Activated CD4-positive, alpha-beta T cell treated with anti-CD3 and anti-CD28 coated beads, Interleukin-2, amount 10 ng/mL, durations not matched to agents 24 days and 14 days (primary cell): Measurements from ENCODE around the gene INPP1. TPM values are rescaled to one million over a fixed set of nuclear protein-coding genes. Genes with fewer than 3 reads are reported as not detected.
"Not testable (repeated sequence)": the region's sequence is repeated elsewhere in the genome, so short reads cannot be mapped to it uniquely, and the experiment has no call there.

Source experiments
- DNase-seq: peaks from one replicate; pipeline ENCODE4 v3.0.0; 2022
- H3K27ac Mint-ChIP-seq: one replicate; pipeline ENCODE4 v1.8.0; 2022; ENCODE audit warnings: mild to moderate bottlenecking, mixed read lengths
- H3K27me3 Mint-ChIP-seq: one replicate; pipeline ENCODE4 v1.8.0; 2022; ENCODE audit warnings: mixed read lengths
- H3K36me3 Mint-ChIP-seq: one replicate; pipeline ENCODE4 v1.8.0; 2022; ENCODE audit warnings: low read depth, mild to moderate bottlenecking, mixed read lengths
- H3K4me1 Mint-ChIP-seq: one replicate; pipeline ENCODE4 v1.8.0; 2021; ENCODE audit warnings: mixed read lengths
- H3K4me3 Mint-ChIP-seq: one replicate; pipeline ENCODE4 v1.8.0; 2022; ENCODE audit warnings: mild to moderate bottlenecking, moderate library complexity, mixed read lengths
- H3K9me3 Mint-ChIP-seq: one replicate; pipeline ENCODE4 v1.8.0; 2021; ENCODE audit warnings: mixed read lengths
- intact Hi-C: fragments of 100-400 bp; cut with micrococcal nuclease; formaldehyde crosslinking; loops from one replicate; pipeline ENCODE4 v1.15.1; 2023
- total RNA-seq: library from RNA; stranded (reverse); gene quantifications from 2 replicates; pipeline ENCODE4 v1.2.3, GENCODE V29; 2022

The INPP1 gene
- total RNA-seq, 1 donor from 2014 or later = 10.3 TPM

DNA sequence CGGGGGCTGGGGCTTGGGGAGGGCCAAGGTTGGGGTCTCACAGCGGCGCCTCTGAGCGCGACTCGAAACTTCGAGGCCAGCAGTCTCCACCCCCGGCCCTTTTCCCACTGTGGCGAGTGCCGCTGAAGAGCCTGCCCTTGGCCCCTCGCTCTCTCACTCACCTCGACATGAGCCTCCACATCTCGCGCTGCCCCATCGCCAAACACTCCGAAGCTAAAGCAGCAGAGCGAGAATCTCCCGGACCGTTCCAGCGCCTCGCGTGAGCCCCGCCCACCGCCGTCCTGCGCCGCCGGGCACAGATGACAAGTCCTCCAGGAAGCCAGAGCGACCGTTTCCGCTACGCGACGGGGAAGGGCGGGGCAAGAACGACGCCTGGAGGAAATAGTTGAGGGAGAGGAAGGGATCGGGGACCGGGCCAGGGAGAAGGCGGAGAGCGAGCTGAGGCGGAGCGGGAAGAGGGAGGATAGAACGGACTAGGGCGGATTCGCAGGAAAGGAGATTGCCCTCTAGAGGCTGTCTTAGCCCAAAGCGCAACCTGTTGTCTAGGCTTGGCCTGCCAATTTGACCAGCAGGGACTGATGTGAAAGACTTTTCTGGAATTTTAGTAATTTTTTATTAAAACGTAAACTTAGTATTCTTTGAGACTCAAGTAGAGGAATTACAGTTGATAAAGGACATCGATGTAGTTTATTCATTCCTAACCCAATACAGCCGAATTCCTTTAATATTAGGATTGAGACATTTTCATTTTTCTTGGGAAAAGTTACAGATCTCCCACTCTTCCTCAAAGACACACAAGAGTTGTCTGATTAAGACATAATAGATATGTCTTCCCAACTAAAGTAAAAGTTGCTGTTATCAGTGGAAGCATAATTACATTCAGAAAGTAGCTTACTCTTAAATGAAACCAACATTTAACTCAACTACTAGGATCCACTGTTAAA is 23.6 kb upstream of the INPP1 start, which contains the start of gene HIBCH:
TSS of gene HIBCH (minus strand) at position 272 of the 944 bp plus-strand sequence. CDS start at position 196, 76 bp downstream.
- Mint-ChIP-seq H3K4me3 (peak within 1 kb of the TSS; percentile 95), H3K4me1 (peaks cover 35% of the 10 kb centered on the region), H3K27me3 (peaks cover 2% of the 10 kb centered on the region), H3K9me3 (no peaks in the 10 kb centered on the region), H3K36me3 (peaks cover 5% of the 10 kb centered on the region), H3K27ac (peak within 1 kb of the TSS; percentile 94)
- intact Hi-C loops = loop anchor here (1.0 to 10.0 kb wide), 8 partner anchors 24 to 875 kb away; partner anchors contain the start of genes ASNSD1, MFSD6, NEMP2 and ORMDL1
- peak; percentile 96 for DNase-seq

DNA sequence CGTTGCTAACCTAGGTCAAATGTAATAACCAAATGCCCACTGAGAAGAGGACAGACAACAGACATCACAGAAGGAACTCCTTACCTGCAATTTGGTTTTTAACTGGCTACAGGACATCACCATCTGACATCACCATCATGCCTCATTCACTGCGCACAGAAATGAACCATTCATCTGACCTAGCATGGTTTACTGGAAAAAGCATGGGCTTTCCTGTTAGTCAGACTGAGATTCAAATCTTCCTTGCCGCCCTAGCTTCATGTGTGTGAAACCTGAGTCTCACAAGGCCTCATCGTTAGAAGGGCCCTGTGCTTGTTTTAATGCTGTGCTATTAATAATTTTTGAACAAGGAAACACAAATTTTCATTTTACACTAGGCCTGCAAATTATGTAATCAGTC is 22.7 kb upstream of the INPP1 start:
- H3K4me3 Mint-ChIP-seq = peak overlapping the region; percentile 95

DNA sequence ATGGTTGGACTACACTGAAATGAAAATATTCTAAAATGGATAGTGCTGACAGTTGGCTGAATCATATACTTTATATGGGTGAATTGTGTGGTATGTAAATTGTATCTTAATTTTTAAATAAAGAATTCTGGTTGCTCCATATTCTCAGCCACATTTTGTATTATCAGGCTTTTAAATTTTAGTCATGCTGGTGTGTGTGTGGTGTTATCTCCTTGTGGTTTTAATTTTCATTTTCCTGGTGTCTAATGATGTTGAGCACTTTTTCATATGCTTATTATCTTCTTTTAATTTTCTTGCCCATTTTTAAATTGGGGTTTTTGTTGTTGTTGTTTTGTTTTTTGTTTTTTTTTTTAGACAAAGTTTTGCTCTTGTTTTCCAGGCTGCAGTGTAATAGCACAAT is 20.0 kb upstream of the INPP1 start:
- Mint-ChIP-seq H3K27me3 (peaks cover 18% of the 10 kb centered on the region), H3K9me3 (no peaks in the 10 kb centered on the region), H3K36me3 (peaks cover 3% of the 10 kb centered on the region), H3K4me3 (no peak overlapping the region), H3K27ac (no peak overlapping the region), H3K4me1 (peaks cover 18% of the 10 kb centered on the region)
- intact Hi-C loops = no loop called here
- no peak for DNase-seq

More for the DNA sequence above, 22.7 kb upstream of the INPP1 start:
- Mint-ChIP-seq H3K9me3 (no peaks in the 10 kb centered on the region), H3K27ac (peak overlapping the region; percentile 80), H3K36me3 (peaks cover 3% of the 10 kb centered on the region), H3K4me1 (peaks cover 30% of the 10 kb centered on the region), H3K27me3 (peaks cover 6% of the 10 kb centered on the region)
- peak; percentile 68 for DNase-seq
- intact Hi-C loops = loop anchor here (1.0 kb wide), 4 partner anchors 24 to 402 kb away; partner anchors contain the start of genes MFSD6 and NEMP2

DNA sequence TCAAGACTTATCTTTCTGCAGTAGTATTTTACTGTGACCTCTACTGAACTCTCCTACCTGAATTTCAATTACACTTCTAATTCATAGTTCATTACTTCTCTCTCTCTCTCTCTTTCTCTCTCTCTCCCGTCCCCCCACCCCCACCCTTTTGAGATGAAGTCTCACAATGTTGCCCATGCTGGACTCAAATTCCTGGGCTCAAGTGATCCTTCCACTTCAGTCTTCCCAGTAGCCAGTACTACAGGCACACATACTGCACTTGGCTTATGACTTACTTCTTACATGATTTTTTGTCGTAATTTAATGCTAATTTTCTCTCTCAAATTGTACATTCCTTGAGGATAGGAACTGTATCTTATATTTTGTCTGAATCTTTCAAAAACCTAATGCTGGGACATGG is 17.8 kb upstream of the INPP1 start:
- intact Hi-C loops = no loop called here
- Mint-ChIP-seq H3K27me3 (peaks cover 30% of the 10 kb centered on the region), H3K36me3 (no peaks in the 10 kb centered on the region), H3K27ac (no peak overlapping the region), H3K4me1 (peaks cover 4% of the 10 kb centered on the region), H3K4me3 (no peak overlapping the region), H3K9me3 (no peaks in the 10 kb centered on the region)
- no peak for DNase-seq

DNA sequence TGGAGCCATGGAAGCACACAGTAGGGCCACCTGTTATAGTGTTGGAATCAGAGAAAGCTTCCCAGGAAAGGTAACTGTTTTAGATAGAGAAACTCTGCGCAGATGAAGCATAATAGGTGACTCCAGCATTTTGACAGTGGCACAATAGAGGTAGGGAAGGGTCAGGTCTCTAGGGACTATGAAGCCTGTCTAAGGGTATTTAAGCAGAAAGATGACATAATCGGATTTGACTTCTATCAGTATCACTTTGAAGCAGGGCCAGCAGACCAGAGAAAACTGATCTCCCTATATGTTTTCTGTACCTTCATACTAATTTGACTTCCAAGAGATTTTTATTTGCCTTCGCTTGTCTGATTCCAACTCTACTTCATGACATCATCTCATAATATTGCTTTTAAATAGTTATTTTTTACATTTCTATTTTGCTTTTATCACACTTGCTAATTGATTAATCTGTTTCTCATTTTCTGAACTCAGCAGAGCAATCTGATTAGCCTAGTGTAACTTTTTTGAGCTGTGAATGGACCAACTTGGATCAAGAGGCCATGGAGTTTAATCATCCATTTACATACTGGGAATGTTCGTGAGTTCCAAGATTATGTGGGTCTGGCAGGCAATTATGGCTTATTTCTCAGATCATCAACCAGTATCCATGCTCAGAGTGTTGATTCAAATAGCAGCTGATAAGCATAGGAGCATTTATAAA is 15.4 kb upstream of the INPP1 start:
- H3K9me3 Mint-ChIP-seq = no peaks in the 10 kb centered on the region
- H3K4me1 Mint-ChIP-seq = no peaks in the 10 kb centered on the region
- H3K4me3 Mint-ChIP-seq = no peak overlapping the region
- H3K27ac Mint-ChIP-seq = no peak overlapping the region
- H3K36me3 Mint-ChIP-seq = no peaks in the 10 kb centered on the region
- peak; percentile 26 for DNase-seq
- H3K27me3 Mint-ChIP-seq = peaks cover 40% of the 10 kb centered on the region
- intact Hi-C loops = no loop called here

DNA sequence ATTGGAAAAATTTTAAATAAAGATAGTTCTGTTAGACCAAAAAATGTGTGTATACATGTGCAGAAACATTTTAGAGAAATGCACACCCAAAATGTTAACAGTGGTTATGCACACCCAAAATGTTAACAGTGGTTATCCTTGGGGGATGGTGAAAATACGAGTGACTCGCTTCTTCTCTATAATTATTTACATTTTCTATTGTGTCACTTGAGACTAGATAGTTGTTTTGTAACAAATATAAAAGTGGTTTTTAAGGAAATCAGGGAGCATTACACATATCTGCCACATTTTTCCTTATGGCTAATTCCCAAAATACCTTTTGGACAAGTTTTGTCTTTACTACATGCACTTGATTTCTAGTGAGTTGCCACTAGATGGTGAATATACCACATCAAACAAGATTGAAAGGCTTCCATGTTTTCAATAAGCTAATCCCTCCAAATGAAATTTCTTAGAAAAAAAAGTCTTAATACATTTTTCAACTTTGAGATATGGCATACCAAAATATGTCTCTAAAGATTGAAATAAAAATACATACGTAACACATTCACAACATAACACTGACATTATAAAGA is 14.7 kb upstream of the INPP1 start:
- H3K27ac Mint-ChIP-seq = no peak overlapping the region
- H3K4me1 Mint-ChIP-seq = no peaks in the 10 kb centered on the region
- H3K36me3 Mint-ChIP-seq = no peaks in the 10 kb centered on the region
- no peak for DNase-seq
- no peak overlapping the region for H3K4me3 Mint-ChIP-seq
- intact Hi-C loops = no loop called here
- H3K27me3 Mint-ChIP-seq = peaks cover 42% of the 10 kb centered on the region
- H3K9me3 Mint-ChIP-seq = no peaks in the 10 kb centered on the region

DNA sequence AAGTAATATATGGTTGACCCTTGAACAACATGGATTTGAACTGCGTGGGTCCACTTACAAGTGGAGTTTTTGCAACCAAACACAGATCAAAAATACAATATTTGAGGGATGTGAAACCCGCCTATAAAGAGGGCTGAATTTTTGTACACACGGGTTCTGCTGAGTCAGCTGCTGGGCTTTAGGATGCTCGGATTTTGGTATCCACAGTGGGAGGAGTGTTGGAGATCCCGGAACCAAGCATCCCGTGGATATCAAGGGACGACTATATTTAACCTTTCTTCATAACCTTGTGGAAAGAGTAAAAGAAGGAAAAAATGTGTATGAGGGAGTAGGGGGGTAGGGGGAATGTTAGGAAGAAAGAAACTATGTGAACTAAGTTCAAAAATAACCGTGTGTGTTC is 10.0 kb upstream of the INPP1 start:
- Mint-ChIP-seq H3K4me3 (no peak overlapping the region), H3K27me3 (peaks cover 30% of the 10 kb centered on the region), H3K27ac (no peak overlapping the region), H3K36me3 (no peaks in the 10 kb centered on the region), H3K9me3 (no peaks in the 10 kb centered on the region), H3K4me1 (no peaks in the 10 kb centered on the region)
- intact Hi-C loops = loop anchor here (5.0 kb wide), 1 partner anchor 39 kb away; no protein-coding TSS in a partner anchor
- no peak for DNase-seq

DNA sequence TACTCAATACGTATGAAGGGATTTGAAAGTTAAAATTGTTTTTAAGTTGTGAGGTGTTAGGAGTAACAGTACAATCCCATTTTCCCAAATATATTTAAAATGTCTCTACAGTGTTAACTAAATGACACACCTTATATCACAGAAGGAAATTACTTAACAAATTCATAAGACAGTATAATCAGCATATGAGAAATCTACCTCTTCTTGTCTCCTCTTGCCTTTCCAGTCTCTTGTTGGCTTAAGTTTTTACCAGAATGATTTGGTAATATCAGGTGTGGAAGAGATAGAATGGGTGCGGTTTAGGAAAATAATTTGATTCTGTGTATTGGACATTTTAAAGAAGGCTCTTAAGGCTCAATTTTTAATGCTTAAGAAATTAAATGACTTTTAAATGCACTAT is 9.5 kb upstream of the INPP1 start:
- Mint-ChIP-seq H3K27me3 (peaks cover 30% of the 10 kb centered on the region), H3K4me1 (no peaks in the 10 kb centered on the region), H3K27ac (no peak overlapping the region), H3K9me3 (no peaks in the 10 kb centered on the region), H3K36me3 (no peaks in the 10 kb centered on the region), H3K4me3 (no peak overlapping the region)
- intact Hi-C loops = loop anchor here (5.0 kb wide), 1 partner anchor 38 kb away; no protein-coding TSS in a partner anchor
- no peak for DNase-seq

DNA sequence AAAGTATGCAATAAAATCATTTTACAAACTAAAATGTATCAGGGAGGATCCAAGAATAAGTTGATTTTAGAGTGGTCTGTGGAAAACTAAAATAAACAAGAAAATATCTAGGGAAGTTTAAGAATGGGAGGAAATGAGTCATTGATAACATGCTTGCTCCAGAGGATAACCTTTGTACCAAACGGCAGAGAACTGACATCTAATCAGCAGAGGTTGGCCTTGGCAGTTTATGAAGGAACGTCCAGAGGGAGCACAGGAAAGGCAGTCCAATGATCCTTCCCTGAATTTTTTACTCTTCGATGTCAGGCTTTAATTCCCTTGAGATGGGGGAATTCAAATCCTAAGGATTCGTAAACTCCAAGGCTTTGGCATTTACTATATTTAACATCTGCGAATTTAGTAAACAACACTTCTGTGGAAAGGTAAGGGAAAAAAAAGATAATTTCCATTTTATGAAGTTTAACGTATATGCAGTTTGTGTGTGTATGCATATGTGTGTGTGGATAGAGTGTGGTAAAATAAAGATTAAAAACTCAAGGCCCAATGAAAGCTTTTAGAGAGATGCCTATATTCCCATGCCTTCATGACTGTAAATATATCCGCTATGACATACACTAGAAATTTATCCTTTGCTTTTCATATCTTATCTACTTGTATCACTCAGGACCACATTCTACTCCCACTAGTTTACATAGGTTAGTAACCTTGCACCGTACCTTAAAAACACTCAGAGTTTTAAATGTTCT is 8.7 kb upstream of the INPP1 start:
- no peaks in the 10 kb centered on the region for H3K36me3 Mint-ChIP-seq
- H3K27ac Mint-ChIP-seq = no peak overlapping the region
- no peak overlapping the region for H3K4me3 Mint-ChIP-seq
- intact Hi-C loops = loop anchor here (5.0 kb wide), 1 partner anchor 38 kb away; no protein-coding TSS in a partner anchor
- no peaks in the 10 kb centered on the region for H3K9me3 Mint-ChIP-seq
- H3K27me3 Mint-ChIP-seq = peaks cover 31% of the 10 kb centered on the region
- H3K4me1 Mint-ChIP-seq = no peaks in the 10 kb centered on the region
- DNase-seq = no peak

DNA sequence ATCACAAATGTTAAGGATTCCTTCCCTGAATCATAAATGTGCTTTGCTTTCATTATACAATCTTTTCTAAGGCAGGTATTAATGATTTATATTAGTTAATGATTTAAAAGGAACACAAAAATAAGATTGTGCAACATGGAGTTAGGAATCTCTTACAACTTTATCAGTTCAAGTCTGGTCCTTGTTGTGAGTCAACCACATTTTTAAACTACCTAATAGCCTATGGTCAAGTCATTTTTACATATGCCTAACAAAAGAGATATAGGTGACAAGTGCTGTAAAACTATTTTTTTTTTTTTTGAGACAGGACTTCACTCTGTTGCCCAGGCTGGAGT is 8.2 kb upstream of the INPP1 start:
- no peaks in the 10 kb centered on the region for H3K36me3 Mint-ChIP-seq
- no peak for DNase-seq
- no peak overlapping the region for H3K27ac Mint-ChIP-seq
- H3K4me1 Mint-ChIP-seq = no peaks in the 10 kb centered on the region
- peaks cover 26% of the 10 kb centered on the region for H3K27me3 Mint-ChIP-seq
- no peaks in the 10 kb centered on the region for H3K9me3 Mint-ChIP-seq
- no peak overlapping the region for H3K4me3 Mint-ChIP-seq
- intact Hi-C loops = no loop called here

DNA sequence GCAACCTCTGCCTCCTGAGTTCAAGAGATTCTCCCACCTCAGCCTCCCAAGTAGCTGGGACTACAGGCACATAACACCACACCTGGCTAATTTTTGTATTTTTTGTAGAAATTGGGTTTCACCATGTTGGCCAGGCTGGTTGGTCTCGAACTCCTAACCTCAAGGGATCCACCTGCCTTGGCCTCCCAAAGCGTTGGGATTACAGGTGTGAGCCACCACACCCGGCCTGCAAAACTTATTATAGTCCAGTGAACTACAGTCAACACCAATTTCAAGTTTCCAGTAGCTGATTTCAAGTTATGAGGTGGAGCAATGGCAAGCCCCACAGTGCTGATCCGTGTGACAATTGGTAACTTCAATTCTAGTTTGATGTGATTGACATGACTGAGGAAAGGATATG is 7.8 kb upstream of the INPP1 start:
- H3K4me3 Mint-ChIP-seq, intact Hi-C loops: not testable (repeated sequence)

DNA sequence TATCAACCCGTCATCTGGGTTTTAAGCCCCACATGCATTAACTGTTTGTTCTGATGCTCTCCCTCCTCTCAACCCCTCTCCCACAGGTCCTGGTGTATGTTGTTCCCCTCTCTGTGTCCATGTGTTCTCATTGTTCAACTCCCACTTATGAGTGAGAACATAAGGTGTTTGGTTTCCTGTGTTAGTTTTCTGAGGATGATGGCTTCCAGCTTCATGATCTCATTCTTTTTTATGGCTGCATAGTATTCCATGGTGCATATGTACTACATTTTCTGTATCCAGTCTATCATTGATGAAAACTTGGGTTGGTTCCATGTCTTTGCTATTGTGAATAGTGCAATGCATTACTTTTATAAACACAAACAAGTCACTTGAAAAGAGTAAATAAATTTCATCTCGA is 7.0 kb upstream of the INPP1 start:
- H3K27ac Mint-ChIP-seq = no peak overlapping the region
- no peak overlapping the region for H3K4me3 Mint-ChIP-seq
- no peaks in the 10 kb centered on the region for H3K36me3 Mint-ChIP-seq
- peaks cover 3% of the 10 kb centered on the region for H3K4me1 Mint-ChIP-seq
- H3K27me3 Mint-ChIP-seq = peaks cover 24% of the 10 kb centered on the region
- no peak for DNase-seq
- no peaks in the 10 kb centered on the region for H3K9me3 Mint-ChIP-seq
- intact Hi-C loops = no loop called here

More for the DNA sequence above, 7.8 kb upstream of the INPP1 start:
- peaks cover 27% of the 10 kb centered on the region for H3K27me3 Mint-ChIP-seq
- not testable (repeated sequence) for H3K9me3 Mint-ChIP-seq, DNase-seq, H3K36me3 Mint-ChIP-seq, H3K4me1 Mint-ChIP-seq, H3K27ac Mint-ChIP-seq

DNA sequence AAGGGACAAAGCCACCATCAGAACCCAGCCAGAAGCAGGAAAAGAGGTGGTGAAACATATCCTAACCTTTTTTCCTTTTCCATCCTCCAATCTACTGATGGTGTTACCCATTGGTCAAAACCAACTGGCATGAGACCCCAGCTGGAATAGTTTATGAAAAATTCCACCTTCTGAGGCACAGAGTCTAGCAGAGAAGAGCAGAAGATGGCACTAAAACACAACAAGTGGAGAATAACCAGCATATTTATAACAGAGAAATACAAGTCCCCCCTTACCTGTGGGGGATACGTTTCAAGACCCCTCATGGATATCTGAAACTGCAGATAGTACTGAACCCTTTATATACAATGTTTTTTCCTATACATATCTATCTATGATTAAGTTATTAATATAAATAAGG is 4.9 kb upstream of the INPP1 start:
- Mint-ChIP-seq H3K27ac (no peak overlapping the region), H3K4me3 (no peak overlapping the region), H3K27me3 (peaks cover 23% of the 10 kb centered on the region), H3K9me3 (no peaks in the 10 kb centered on the region), H3K4me1 (peaks cover 9% of the 10 kb centered on the region), H3K36me3 (no peaks in the 10 kb centered on the region)
- intact Hi-C loops = no loop called here
- no peak for DNase-seq
